Measurements from ENCODE around the gene FAM72C. TPM values are rescaled to one million over a fixed set of nuclear protein-coding genes. Genes with fewer than 3 reads are reported as not detected.
"Not testable (repeated sequence)": the region's sequence is repeated elsewhere in the genome, so short reads cannot be mapped to it uniquely, and the experiment has no call there.

The FAM72C gene
- total RNA-seq, 2 donors from 2014 or later, result 0.12 to 0.33 TPM

DNA sequence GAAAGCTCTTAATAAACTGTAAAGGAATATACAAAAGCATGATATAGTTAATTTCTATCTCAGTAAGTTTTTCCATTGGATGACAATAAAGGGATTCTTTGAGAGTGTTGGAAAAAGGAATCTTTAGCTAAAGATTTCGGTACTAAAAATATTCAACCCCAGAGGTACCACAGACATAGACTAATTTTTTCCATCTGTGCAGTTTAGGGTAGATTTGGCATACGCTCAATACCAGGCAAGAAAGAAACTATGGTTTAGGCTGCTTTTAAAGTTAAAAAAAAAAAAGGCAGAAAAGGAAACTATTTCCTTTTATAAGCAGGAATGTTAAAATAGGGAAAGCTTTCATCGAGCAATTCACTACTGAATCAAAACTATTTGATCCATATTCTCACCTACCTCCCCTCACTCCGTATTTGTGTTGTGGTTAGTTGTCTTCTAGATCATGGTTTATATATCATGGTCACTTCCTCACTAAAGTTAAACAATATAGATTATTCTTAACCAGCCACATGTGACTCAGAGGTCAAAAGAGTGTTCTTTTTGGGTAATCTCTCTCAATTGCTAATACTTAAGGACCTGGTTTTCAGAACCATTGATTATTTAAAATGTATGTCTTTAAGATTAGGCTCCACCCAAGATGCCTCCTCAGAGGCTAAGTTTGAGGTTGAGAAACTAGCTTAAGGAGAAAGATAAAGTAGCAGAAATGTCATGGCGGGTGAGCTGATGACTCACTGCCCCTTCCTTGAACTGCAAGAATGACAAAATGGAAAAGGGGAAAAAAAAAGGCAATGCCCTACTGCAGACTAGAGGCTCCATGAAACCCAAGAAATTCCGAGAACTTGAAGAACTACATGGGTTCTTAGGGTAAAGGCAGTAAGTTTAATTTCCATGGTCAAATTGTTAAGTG, 20.0 kb downstream of the FAM72C start:
- not testable (repeated sequence) for H3K27me3 ChIP-seq; H3K4me3 ChIP-seq; H3K27ac ChIP-seq; DNase-seq (ENCODE audit: low spot score); H3K36me3 ChIP-seq; H3K4me1 ChIP-seq; H3K9me3 ChIP-seq

DNA sequence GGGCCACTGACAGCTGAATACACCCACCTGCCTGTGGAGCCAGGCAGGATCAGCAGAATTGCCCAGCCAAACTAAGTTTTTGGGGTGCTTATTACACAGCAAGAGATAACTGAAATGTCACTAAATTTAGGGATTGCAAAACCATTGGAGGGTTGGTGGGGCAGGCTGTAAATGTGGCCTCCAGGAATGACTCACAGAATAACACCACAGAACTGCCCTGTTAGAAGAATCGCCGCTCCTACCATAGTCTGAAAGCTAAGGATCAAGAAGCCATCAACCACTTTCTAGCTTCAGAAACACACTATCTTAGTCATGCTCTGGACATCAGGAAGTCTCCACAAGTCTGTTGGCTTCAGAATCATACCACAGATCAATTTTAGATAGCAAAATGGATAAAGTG, 24.0 kb downstream of the FAM72C start:
- H3K36me3 ChIP-seq; H3K4me3 ChIP-seq; H3K4me1 ChIP-seq; H3K27me3 ChIP-seq; H3K9me3 ChIP-seq; H3K27ac ChIP-seq; DNase-seq (ENCODE audit: low spot score): not testable (repeated sequence)

DNA sequence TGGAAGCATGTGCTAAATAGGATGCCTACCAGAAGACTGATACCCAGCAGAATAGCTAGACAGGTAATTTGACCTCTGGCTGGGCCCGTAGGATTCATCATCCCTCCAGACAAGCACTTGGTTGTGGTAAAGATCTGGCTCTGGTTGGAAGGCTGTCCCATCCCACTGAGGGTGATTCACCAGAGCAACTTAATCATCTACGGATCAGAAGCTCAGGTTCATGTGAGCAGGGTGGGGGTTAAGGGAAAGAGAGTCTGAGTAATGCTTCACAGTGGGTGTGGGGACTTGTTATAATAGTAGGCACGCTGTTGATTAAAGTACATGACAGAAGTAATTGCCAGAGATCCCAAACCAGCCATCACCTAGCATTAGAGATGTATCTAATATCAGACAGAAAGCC, 26.5 kb downstream of the FAM72C start:
- not testable (repeated sequence) for H3K4me1 ChIP-seq; H3K9me3 ChIP-seq; H3K36me3 ChIP-seq; H3K27me3 ChIP-seq; H3K4me3 ChIP-seq; H3K27ac ChIP-seq; DNase-seq (ENCODE audit: low spot score)

DNA sequence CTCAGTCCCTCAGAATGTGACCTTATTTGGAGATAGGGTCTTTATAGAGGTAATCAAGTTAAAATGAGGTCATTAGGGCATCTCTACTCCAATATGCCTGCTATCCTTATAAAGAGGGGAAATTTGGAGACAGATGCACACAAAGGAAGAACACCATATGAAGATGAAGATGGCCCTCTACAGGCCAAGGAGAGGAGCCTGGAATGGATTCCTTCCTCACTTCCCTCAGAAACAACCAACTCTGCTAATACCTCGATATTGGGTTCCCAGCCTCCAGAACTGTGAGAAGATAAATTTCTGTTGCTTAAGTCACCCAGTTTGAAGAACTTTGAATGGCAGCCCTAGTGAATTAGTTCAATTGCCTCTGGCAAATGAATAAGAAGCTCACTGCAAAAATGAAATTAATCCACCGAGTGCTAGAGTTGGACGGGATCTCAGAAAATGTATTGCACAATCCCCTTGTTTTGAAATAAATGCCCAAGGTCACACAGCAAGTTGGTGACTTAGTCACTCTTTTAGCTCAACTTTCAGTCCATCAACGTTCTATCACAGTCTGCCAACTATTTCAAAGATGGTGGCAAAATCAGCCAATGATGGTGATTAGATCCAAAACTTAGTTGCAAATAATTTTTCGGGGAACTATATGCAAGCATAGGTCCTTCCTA, 27.1 kb downstream of the FAM72C start:
- H3K4me1 ChIP-seq; DNase-seq (ENCODE audit: low spot score); H3K27me3 ChIP-seq; H3K9me3 ChIP-seq; H3K4me3 ChIP-seq; H3K36me3 ChIP-seq; H3K27ac ChIP-seq: not testable (repeated sequence)

DNA sequence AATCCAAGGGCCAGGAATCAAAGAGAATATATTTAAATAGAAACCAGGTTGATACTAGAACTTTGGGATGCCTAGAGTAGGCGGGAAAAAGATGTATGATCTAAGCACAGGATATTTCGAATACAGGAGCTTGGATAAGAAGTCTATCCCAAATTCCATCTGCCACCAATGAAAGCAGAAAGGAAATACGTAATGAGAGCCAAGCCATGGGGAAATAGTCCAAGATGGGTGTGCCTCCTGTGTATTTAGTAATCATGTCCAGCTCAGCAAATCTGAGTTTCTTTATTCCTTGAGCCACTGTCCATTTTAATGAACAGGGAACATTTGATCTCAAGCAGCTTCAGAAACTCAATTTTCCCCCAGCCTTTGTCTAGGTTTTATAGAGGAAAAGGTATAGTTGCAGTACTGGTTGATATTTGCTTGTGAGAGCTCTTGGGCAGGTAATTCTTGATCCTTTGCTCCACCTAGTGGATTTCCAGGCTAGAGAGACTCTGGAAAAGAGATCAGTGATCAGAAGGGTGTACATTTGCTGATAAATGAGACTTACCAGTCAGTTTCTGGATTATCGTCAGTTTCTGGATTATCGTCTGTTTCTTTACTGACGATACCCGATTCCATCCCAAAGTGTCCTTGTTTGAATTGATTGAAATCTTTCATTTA, 28.3 kb downstream of the FAM72C start:
- not testable (repeated sequence) for H3K4me1 ChIP-seq; H3K27ac ChIP-seq; H3K9me3 ChIP-seq; DNase-seq (ENCODE audit: low spot score); H3K27me3 ChIP-seq; H3K36me3 ChIP-seq; H3K4me3 ChIP-seq

DNA sequence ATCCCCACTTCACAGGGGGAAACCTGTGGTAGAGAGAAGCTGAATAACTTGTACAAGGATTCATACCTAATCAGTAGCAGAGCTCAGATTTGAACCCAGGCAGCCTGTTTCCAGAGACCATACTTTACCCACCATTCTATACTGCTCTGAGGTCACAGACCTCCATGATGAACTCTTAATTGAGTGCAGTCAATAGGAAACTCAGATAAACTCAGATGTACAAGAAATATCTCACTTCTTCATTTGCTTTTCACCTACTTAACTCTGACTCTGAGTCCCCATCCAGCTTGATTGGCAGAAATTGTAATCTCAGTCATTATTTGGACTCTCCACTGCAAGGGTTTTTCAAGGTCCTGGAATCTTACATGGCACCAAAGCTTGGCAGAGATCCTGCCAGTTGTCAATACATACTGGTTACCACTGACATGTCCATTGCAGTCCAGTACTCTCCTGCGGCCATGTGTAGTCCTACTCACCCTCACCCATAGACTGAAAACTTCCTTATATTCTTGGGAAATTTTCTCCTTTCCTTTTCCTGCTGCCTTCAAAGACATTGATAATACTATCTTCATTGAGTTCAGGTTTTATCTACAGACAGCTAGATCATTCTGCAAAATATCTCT, 29.4 kb downstream of the FAM72C start:
- H3K27me3 ChIP-seq; H3K27ac ChIP-seq; H3K4me1 ChIP-seq; H3K4me3 ChIP-seq; H3K36me3 ChIP-seq; H3K9me3 ChIP-seq; DNase-seq (ENCODE audit: low spot score): not testable (repeated sequence)

DNA sequence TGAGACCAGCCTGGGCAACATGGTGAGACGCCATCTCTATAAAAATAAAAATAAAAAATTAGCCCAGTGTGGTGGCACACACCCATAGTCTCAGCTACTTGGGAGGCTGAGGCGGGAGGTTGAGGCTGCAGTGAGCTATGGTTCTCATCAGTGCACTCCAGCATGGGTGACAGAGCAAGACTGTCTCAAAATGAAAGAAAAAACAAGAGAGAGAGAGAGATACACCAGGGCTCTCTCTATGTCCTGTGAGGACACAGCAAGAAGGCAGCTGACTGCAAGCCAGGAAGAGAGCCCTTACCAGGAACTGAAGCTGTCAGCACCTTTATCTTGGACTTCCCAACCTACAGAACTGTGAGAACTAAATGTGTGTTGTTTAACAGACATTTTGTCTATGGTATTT, 32.1 kb downstream of the FAM72C start:
- H3K4me1 ChIP-seq; H3K36me3 ChIP-seq; H3K9me3 ChIP-seq; H3K4me3 ChIP-seq; H3K27me3 ChIP-seq; DNase-seq (ENCODE audit: low spot score); H3K27ac ChIP-seq: not testable (repeated sequence)

DNA sequence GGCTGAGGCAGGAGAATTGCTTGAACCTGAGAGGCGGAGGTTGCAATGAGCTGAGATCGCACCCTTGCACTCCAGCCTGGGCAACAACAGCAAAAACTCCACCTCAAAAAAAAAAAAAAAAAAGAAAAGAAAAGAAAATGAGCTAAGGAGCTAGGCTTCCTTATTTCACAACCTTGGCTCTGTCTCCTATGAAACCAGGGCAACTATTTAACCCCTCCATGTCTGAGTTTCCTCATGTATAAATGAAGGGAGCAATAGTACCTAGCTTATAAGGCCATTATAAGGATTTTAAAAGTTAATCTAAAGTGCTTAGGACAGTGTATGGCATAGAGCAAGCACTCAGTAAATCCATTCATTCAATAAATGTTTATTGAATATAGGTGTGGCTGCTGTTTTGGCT, 32.9 kb downstream of the FAM72C start:
- H3K36me3 ChIP-seq; H3K27ac ChIP-seq; H3K4me3 ChIP-seq; H3K9me3 ChIP-seq; H3K4me1 ChIP-seq; DNase-seq (ENCODE audit: low spot score); H3K27me3 ChIP-seq: not testable (repeated sequence)

DNA sequence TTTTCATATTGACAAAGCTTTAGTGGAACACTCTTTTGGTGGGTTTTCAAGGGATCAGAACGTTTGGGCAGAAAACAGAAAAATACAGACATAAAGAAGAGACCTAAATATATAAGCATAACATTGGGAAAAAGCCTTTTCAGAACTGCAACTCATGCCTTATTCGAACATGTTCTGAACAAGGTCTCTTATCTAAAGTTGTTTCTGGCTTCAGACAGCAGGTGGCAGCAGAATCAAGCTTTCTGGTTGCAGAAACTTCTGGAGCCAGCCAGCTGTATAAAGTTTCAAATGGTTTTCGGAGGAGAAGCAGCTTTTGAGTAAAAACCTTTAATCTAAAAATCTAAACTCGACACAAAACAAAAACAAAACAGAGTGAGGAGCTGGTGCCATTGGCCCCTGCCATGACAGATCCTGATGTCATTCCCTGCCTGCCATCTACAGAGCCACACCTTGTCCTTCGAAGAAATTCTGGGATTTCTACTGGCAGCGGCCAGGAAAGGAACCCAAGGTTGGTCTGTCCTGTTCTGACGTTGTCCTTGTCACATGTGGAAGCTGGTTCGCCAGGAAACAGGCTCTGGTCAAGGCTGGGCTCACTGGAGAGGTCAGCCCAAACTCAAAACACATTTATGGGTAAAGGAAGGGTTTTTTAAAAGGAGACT, 35.2 kb downstream of the FAM72C start:
- H3K36me3 ChIP-seq, H3K4me1 ChIP-seq, H3K9me3 ChIP-seq, H3K27ac ChIP-seq, H3K27me3 ChIP-seq, H3K4me3 ChIP-seq: not testable (repeated sequence)
- peak; percentile 59 for DNase-seq (ENCODE audit: low spot score)
- TF ChIP-seq, protein P1, sequence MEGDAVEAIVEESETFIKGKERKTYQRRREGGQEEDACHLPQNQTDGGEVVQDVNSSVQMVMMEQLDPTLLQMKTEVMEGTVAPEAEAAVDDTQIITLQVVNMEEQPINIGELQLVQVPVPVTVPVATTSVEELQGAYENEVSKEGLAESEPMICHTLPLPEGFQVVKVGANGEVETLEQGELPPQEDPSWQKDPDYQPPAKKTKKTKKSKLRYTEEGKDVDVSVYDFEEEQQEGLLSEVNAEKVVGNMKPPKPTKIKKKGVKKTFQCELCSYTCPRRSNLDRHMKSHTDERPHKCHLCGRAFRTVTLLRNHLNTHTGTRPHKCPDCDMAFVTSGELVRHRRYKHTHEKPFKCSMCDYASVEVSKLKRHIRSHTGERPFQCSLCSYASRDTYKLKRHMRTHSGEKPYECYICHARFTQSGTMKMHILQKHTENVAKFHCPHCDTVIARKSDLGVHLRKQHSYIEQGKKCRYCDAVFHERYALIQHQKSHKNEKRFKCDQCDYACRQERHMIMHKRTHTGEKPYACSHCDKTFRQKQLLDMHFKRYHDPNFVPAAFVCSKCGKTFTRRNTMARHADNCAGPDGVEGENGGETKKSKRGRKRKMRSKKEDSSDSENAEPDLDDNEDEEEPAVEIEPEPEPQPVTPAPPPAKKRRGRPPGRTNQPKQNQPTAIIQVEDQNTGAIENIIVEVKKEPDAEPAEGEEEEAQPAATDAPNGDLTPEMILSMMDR (IDR thresholded peaks at IDR 0.05), result peak in 1 of 2 donors; percentile 47

DNA sequence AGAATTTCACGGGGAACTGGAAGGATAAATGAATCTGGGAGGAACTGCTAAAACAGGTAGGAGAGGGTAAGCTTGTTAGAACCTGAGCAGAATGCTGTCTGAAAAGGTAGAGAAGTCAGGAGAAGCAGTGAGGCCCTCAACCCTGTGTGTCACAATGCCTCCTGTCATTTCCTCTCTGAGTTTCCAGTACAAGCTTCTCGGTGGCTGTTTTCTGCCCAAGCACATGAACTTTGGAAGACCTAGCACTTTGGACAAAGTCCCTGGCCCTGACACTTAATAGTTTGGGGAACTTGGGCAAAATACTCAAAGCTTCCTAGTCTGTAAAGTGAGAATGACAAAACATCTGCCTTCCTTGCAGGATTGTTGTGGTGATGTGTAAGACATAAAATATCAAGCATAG, 52.7 kb downstream of the FAM72C start:
- H3K4me3 ChIP-seq; H3K36me3 ChIP-seq; H3K9me3 ChIP-seq; H3K4me1 ChIP-seq; H3K27ac ChIP-seq; H3K27me3 ChIP-seq; DNase-seq (ENCODE audit: low spot score): not testable (repeated sequence)

DNA sequence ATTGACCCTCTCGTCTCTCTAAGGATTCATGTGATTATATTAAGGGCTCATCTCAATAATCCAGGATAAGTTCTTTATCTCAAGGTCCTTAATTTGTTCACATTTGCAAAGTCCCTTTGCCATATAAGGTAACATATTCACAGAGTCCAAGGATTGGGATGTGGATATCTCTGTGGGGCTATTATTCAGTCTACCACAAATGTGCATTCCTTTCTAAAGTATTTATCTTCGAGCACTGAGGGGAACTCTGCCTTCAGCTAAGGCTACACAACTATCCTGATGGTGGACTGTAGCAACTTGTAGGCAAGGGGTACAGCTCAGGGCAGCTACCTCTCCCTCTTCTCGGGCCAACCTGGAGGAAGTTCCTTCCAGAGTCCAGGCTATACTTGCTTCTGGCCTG, 53.2 kb downstream of the FAM72C start:
- not testable (repeated sequence) for H3K9me3 ChIP-seq, H3K4me1 ChIP-seq, H3K27me3 ChIP-seq

DNA sequence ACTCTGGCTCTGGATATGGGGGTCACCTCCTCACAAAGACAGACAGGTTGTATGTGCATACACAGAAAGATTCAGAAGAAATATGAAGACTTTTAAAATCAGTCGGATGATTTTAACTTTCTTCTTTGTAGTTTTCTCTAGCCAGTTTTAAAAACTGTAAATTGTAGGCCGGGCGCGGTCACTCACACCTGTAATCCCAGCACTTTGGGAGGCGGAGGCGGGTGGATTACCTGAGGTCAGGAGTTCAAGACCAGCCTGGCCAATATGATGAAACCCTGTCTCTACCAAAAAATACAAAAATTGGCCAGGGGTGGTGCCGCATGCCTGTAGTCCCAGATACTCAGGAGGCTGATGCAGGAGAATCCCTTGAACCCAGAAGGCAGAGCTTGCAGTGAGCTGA, 58.1 kb downstream of the FAM72C start:
- not testable (repeated sequence) for H3K4me3 ChIP-seq; H3K4me1 ChIP-seq; DNase-seq (ENCODE audit: low spot score); H3K36me3 ChIP-seq; H3K27me3 ChIP-seq; H3K9me3 ChIP-seq; H3K27ac ChIP-seq

More for the DNA sequence above, 53.2 kb downstream of the FAM72C start:
- not testable (repeated sequence) for H3K4me3 ChIP-seq; H3K27ac ChIP-seq; DNase-seq (ENCODE audit: low spot score); H3K36me3 ChIP-seq
